Measurements from ENCODE around the gene AHNAK2.
"Not testable (repeated sequence)": the region's sequence is repeated elsewhere in the genome, so short reads cannot be mapped to it uniquely, and the experiment has no call there.

- TF ChIP-seq YY1 (IDR thresholded peaks at IDR 0.05; ENCODE audit: borderline replicate concordance in 1 of 3, control insufficient read depth in 1 of 3, extremely low read depth in 1 of 3, insufficient read depth in 3 of 3, insufficient read length in 1 of 3, insufficient replicate concordance in 2 of 3, low read depth in 1 of 3, low read length in 2 of 3); NFIC (IDR thresholded peaks at IDR 0.05); MCM5 (IDR thresholded peaks at IDR 0.05; ENCODE audit: low read depth); CTCF (IDR thresholded peaks at IDR 0.05 in 2 of 3, conservative IDR thresholded peaks at IDR 0.05 in 1 of 3; ENCODE audit: insufficient read depth in 2 of 3, low read depth in 1 of 3, low read length in 3 of 3); SMAD3 (CRISPR knock-in tag; conservative IDR thresholded peaks at IDR 0.05); IRF2 (CRISPR knock-in tag; IDR thresholded peaks at IDR 0.05); MAFF (IDR thresholded peaks at IDR 0.05; ENCODE audit: low read length); PTBP1 (IDR thresholded peaks at IDR 0.05; ENCODE audit: low read depth, low read length); CXXC5 (CRISPR knock-in tag; IDR thresholded peaks at IDR 0.05); ZNF589 (CRISPR knock-in tag; IDR thresholded peaks at IDR 0.05; ENCODE audit: low read depth); HMGXB4 (CRISPR knock-in tag; IDR thresholded peaks at IDR 0.05); ZBTB49 (CRISPR knock-in tag; IDR thresholded peaks at IDR 0.05; ENCODE audit: borderline replicate concordance); TCFL5 (CRISPR knock-in tag; conservative IDR thresholded peaks at IDR 0.05); CEBPB (tag; IDR thresholded peaks at IDR 0.05): not testable (repeated sequence)
Observed at GRCh38 chr14:104950701-104951100, 27.5 kb downstream of the AHNAK2 start.

All from K562 (cell line).